Transverse colon (tissue), 4 donors: ENCODE data around the gene REEP2. TPM values are rescaled to one million over a fixed set of nuclear protein-coding genes. Genes with fewer than 3 reads are reported as not detected.

Source experiments
- DNase-seq: peaks from one replicate; pipeline ENCODE4 v3.0.0-alpha.2; 2019
- H3K27ac ChIP-seq, 4 donors: fragments of 200-600 bp; sonication (generic); 2 replicates each; pipeline ENCODE4 v1.5.1; 2016 to 2018; ENCODE audit warnings: inconsistent platforms in 4 of 4
- H3K27me3 ChIP-seq: fragments of 200-600 bp; sonication (generic); 2 replicates; pipeline ENCODE4 v1.5.1; 2017; ENCODE audit warnings: inconsistent platforms
- H3K36me3 ChIP-seq, 4 donors: fragments of 200-600 bp; sonication (generic); 2 replicates each; pipeline ENCODE4 v1.5.1; 2017 to 2019; ENCODE audit warnings: inconsistent platforms in 4 of 4
- H3K4me1 ChIP-seq, 4 donors: fragments of 200-600 bp; sonication (generic); 2 replicates each; pipeline ENCODE4 v1.5.1; 2017 to 2020; ENCODE audit warnings: inconsistent platforms in 4 of 4
- H3K4me3 ChIP-seq, 4 donors: fragments of 200-600 bp; sonication (generic); 1 replicate in 1 of 4; 2 replicates in 3 of 4; pipeline versions ENCODE4 v1.5.1 to v1.6.1; 2017 to 2019; ENCODE audit warnings: inconsistent platforms in 4 of 4
- H3K9me3 ChIP-seq, 2 donors: fragments of 200-600 bp; sonication (generic); 2 replicates each; pipeline ENCODE4 v1.5.1; 2017 to 2019; ENCODE audit warnings: inconsistent platforms in 2 of 2
- CTCF ChIP-seq, 5 experiments: fragments of 200-600 bp in 3 of 5; fragments of 450-650 bp in 2 of 5; sonication (generic) in 3 of 5; IDR thresholded peaks; 1 replicate in 2 of 5; 2 replicates in 3 of 5; pipeline ENCODE4 v1.5.1; 2016 to 2017; ENCODE audit warnings: antibody characterized with exemption in 5 of 5, inconsistent platforms in 3 of 5, mild to moderate bottlenecking in 2 of 5, moderate library complexity in 1 of 5
- EP300 ChIP-seq: sonication (generic); formaldehyde crosslinking; IDR thresholded peaks from one replicate; pipeline ENCODE4 v1.6.1; 2017; ENCODE audit warnings: antibody characterized with exemption, low read depth
- POLR2A ChIP-seq: fragments of 450-650 bp; IDR thresholded peaks from one replicate; pipeline ENCODE4 v1.6.1; 2016; ENCODE audit warnings: antibody characterized with exemption, mild to moderate bottlenecking, moderate library complexity
- POLR2AphosphoS5 ChIP-seq, 3 donors: sonication (generic); formaldehyde crosslinking; IDR thresholded peaks; one replicate each; pipeline ENCODE4 v1.6.1; 2016; ENCODE audit warnings: antibody characterized with exemption in 3 of 3
- WGBS, 2 donors: methylation state at CpG; one replicate each; pipeline ENCODE4 v1.1.5; 2018; ENCODE audit warnings: low coverage in 1 of 2; 5-methylcytosine and 5-hydroxymethylcytosine counted together
- in situ Hi-C, 4 donors: fragments of 200-750 bp; cut with MboI; loops; one replicate each; pipeline versions ENCODE4 v1.15.0 to v1.15.1; 2017; ENCODE audit warnings: low sequenced_read_pairs in 3 of 4, low pct_ligation_motif_present in 1 of 4, low pct_unique_long_range_greater_than_20kb in 1 of 4
- intact Hi-C: fragments of 100-400 bp; cut with DNase I; formaldehyde crosslinking; loops from one replicate; pipeline ENCODE4 v1.15.1; 2023; ENCODE audit warnings: low total_unique reads
- total RNA-seq, 4 donors: library from RNA; depleted of rRNA; stranded (reverse); fragments of >200 nt; gene quantifications; one replicate each; pipeline ENCODE4 v1.1.0, GENCODE V29; 2016

Gene REEP2
- total RNA-seq, 4 donors from 2014 or later = 2.9 to 6.4 (median 4.8) TPM

DNA sequence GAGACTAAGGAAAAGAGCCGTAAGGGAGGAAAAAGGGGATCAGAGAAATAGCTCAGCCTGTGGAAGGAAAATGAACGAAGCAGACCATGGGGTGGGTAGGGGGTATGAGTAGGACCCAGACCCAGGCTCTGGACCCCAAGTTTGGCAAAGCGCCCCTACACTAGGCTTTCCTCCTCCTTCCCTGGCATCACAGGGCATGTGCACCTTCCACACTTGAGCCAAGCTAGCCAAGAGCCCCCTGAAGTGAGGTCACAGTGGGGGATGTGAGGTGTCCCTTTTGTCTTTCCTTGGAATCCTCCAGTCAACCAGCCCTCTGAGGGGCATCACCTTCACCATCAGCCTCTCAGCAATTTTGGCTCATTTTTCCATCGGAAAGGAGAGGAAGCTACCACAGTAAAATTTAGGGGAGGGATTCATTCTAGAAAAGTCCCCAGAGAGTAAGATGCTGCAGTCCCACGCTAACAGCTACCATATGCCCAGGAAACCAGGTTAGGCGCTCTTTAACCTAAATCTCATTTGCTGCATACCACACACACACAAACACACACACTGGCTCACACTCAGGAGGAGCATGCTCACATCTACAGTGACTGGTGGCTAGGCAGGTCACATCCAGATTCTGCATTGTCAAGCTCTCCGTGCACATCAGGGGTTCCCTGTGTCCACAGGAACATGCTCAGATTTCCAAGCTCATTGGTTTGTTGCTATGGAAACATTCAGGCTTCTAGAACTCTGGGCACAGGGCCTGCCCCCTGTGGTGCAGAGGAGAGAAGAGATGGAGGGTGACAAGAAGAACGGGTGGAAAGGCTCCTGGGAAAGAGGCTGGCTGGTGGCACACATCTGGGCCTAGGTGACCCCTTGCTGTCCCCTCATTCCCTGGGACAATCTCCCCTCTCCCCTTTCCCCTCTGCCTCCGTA, 9.9 kb downstream of the REEP2 start:
- intact Hi-C loops = loop anchor here (2.0 kb wide), 1 partner anchor 56 kb away; no protein-coding TSS in a partner anchor
- Histone ChIP-seq H3K36me3 (no peaks in the 10 kb centered on the region), H3K27me3 (no peaks in the 10 kb centered on the region), H3K27ac (no peak overlapping the region), H3K4me3 (no peak overlapping the region), H3K4me1 (peaks cover 0 to 10% (median 8%) of the 10 kb centered on the region in 4 donors), H3K9me3 (no peaks in the 10 kb centered on the region)
- 33 to 73% methylated on average over 2 to 9 of the region's 9 CpGs for WGBS, 2 donors
- TF ChIP-seq POLR2AphosphoS5 (IDR thresholded peaks at IDR 0.05) (no peak), POLR2A (no peak), EP300 (no peak), CTCF (IDR thresholded peaks at IDR 0.05) (no peak)
- no peak for DNase-seq
- in situ Hi-C loops = loop anchor here in 2 of 4 donors (5.0 kb wide), 1 partner anchor 54 kb away; no protein-coding TSS in a partner anchor

GRCh38 chr5:138449501-138450239, 10.8 kb downstream of the REEP2 start:
- peak in 1 of 3 donors; percentile 17 for TF ChIP-seq POLR2AphosphoS5 (IDR thresholded peaks at IDR 0.05)
- TF ChIP-seq EP300 = no peak
- TF ChIP-seq CTCF (IDR thresholded peaks at IDR 0.05) = peak; percentile 90 to 96 (median 95)
- no peak for TF ChIP-seq POLR2A
- no peak overlapping the region for H3K4me3 ChIP-seq
- in situ Hi-C loops = loop anchor here in 2 of 4 donors (5.0 kb wide), 1 partner anchor 53 kb away; no protein-coding TSS in a partner anchor

GRCh38 chr5:138450971-138451370, 12.1 kb downstream of the REEP2 start:
- peaks cover 0 to 10% (median 8%) of the 10 kb centered on the region in 4 donors for H3K4me1 ChIP-seq
- in situ Hi-C loops = no loop called here
- H3K9me3 ChIP-seq = no peaks in the 10 kb centered on the region
- H3K36me3 ChIP-seq = no peaks in the 10 kb centered on the region
- 87 to 88% methylated on average over 1 to 5 of the region's 5 CpGs for WGBS, 2 donors
- H3K27me3 ChIP-seq = no peaks in the 10 kb centered on the region
- DNase-seq = no peak
- intact Hi-C loops = no loop called here
- H3K27ac ChIP-seq = no peak overlapping the region
- no peak for TF ChIP-seq POLR2AphosphoS5 (IDR thresholded peaks at IDR 0.05)
- TF ChIP-seq POLR2A = no peak
- no peak for TF ChIP-seq EP300
- no peak for TF ChIP-seq CTCF (IDR thresholded peaks at IDR 0.05)
- H3K4me3 ChIP-seq = no peak overlapping the region

More at GRCh38 chr5:138449501-138450239, 10.8 kb downstream of the REEP2 start:
- Histone ChIP-seq H3K27me3 (no peaks in the 10 kb centered on the region), H3K36me3 (no peaks in the 10 kb centered on the region), H3K27ac (no peak overlapping the region), H3K9me3 (no peaks in the 10 kb centered on the region), H3K4me1 (peaks cover 0 to 10% (median 8%) of the 10 kb centered on the region in 4 donors)
- peak; percentile 90 for DNase-seq
- 24% methylated on average over 15 of the region's 22 CpGs; no CpG with 5 or more reads in 1 of the 2 donors for WGBS, 2 donors
- intact Hi-C loops = loop anchor here (2.0 kb wide), 1 partner anchor 55 kb away; no protein-coding TSS in a partner anchor

- no peak for DNase-seq
- TF ChIP-seq POLR2A (no peak), POLR2AphosphoS5 (IDR thresholded peaks at IDR 0.05) (no peak), EP300 (no peak), CTCF (IDR thresholded peaks at IDR 0.05) (no peak)
- Histone ChIP-seq H3K36me3 (no peaks in the 10 kb centered on the region), H3K27ac (no peak overlapping the region), H3K4me1 (peaks cover 0 to 10% (median 8%) of the 10 kb centered on the region in 4 donors), H3K9me3 (no peaks in the 10 kb centered on the region), H3K27me3 (no peaks in the 10 kb centered on the region), H3K4me3 (no peak overlapping the region)
- in situ Hi-C loops = no loop called here
- 79 to 90% methylated on average over 2 to 6 of the region's 6 CpGs for WGBS, 2 donors
- intact Hi-C loops = no loop called here
Measured at GRCh38 chr5:138452720-138453119, 13.9 kb downstream of the REEP2 start.
